HG03159 (cell line): Measurements from ENCODE around the gene KRTAP10-2.

Experiments
- ATAC-seq: cut with Tn5 transposase; IDR thresholded peaks from one replicate; pipeline ENCODE4 v1.9.1; 2021; ENCODE audit warnings: mild to moderate bottlenecking, moderate library complexity; ENCODE audit not compliant: unreplicated experiment

KRTAP10-2 gene

GRCh38 chr21:44540741-44541288 lies 10.5 kb downstream of the KRTAP10-2 start:
- ATAC-seq, result no peak

- no peak for ATAC-seq
These were observed 11.2 kb downstream of the KRTAP10-2 start, which contains the start of gene KRTAP10-1 for GRCh38 chr21:44539991-44540666. Gene KRTAP10-1 (minus strand): TSS chr21:44540195. CDS start chr21:44540150, 45 bp downstream.

DNA sequence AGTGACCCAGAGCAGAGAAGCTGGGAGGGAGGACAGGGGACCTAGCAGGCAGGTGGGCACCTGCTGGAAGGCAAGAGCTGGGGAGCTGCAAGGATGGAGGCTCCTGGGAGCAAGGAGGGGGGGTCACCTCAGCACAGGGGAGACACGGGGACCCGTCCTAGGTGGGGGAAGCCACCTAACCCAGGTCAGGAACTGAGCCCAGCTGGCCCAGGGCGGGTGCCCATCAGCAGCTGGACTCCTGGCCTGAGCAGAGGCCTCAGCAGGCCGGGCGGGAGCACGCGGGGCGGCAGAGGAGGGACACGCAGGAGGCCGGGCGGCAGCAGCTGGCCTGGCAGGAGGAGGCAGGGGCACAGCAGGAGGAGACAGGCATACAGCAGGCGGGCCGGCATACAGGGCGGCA lies 12.3 kb downstream of the KRTAP10-2 start:
- ATAC-seq, result no peak

GRCh38 chr21:44537930-44538911 lies 13.1 kb downstream of the KRTAP10-2 start:
- ATAC-seq, result no peak

- no peak for ATAC-seq
These were observed 15.3 kb downstream of the KRTAP10-2 start for GRCh38 chr21:44535963-44536362.

DNA sequence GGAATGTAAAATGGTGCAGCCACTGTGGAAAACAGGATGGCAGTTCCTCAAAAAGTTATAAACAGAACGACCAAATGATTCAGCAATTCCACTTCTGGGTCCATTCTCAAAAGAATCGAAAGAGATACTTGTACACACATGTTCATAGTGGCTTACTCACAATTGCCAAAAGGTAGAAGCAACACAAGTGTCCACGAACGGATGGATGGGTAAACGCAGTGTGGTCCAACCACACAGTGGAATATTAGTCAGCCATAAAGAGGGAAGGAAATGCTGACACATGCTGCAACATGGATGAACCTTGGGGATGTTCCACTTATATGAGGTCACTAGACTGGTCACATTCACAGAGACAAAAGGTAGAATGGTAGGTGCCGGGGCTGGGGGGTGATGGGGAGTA lies 16.6 kb downstream of the KRTAP10-2 start:
- ATAC-seq, result no peak

DNA sequence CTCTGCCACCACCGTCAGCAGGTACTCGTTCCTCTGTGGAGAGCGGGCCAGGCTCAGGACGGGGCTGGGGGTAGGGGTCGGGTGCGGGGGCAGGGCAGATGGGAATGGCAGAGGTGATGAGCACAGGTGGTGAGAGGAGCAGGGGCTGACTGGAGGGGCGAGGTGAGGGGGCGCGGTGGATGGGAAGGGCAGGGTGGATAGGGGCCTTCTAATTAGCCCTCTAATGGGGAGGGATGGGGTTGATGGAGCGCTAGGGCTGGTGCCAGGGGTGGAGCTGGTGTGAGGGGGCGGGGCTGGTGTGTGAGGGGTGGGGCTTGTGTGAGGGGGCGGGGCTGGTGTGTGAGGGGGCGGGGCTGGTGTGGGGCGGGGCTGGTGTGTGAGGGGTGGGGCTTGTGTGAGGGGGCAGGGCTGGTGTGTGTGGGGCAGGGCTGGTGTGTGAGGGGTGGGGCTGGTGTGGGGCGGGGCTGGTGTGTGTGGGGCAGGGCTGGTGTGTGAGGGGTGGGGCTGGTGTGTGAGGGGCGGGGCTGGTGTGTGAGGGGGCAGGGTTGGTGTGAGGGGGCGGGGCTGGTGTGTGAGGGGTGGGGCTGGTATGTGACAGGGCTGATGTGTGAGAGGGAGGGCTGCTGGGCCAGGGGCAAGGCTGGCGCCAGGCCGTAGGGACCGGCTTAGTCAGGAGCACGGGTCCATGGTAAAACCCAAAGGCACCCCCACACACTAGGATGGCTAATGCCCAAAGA lies 17.2 kb downstream of the KRTAP10-2 start:
- no peak for ATAC-seq

- ATAC-seq, result no peak
These were observed 18.0 kb downstream of the KRTAP10-2 start for GRCh38 chr21:44533121-44533890.

DNA sequence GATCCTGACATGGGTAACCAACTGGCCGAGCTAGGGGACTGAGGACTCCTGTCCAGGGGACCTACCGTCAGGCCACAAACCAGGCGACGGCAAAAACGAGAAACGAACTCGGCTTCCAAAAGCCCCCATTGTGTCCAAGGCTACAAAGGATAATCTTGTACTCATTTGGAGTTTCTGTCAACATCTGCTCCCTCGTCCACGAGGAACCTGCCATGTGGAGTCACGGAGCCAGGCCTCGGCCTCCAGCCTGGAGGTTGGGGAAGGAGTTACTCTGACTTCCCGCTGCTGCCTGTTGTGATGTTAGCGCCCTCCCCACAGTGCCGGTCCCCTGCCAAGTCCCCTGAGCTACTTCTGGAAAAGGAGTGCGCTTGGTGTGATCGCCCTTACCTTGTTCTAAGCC lies 18.6 kb downstream of the KRTAP10-2 start:
- ATAC-seq, result no peak

GRCh38 chr21:44531606-44532564 lies 19.4 kb downstream of the KRTAP10-2 start:
- ATAC-seq, result no peak

- no peak for ATAC-seq
These were observed 20.3 kb downstream of the KRTAP10-2 start for GRCh38 chr21:44530903-44531605.

DNA sequence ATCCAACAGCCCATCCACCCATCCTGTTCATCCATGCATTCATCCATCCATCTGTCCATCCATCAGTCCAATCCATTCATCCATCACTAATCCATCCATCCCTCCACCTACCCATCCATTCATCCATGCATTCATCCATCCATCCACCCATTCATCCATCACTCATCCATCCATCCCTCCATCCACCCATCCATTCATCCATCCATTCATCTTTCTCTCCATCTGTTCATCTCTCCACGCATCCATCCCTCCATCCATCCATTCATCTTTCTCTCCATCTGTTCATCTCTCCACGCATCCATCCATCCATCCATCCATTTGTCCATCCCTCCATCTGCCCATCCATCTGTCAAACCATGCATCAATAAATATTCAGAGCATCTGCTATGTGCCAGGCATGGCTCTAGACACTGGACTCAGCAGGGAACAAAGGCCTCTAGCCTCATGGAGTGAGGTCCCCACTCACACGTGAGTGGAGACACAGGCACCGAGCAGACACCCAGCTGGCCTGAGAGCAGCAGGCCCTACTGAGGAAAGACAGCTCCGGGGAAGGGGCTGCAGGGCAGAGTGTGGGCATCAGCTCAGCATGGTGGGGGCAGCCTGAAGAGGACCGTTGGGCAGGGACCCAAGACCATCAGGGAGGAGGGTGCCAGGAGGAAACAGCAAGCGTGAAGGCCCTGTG lies 20.9 kb downstream of the KRTAP10-2 start:
- no peak for ATAC-seq

- no peak for ATAC-seq
These were observed 21.7 kb downstream of the KRTAP10-2 start for GRCh38 chr21:44529503-44530125.

- no peak for ATAC-seq
These were observed 22.3 kb downstream of the KRTAP10-2 start for GRCh38 chr21:44529011-44529421.

DNA sequence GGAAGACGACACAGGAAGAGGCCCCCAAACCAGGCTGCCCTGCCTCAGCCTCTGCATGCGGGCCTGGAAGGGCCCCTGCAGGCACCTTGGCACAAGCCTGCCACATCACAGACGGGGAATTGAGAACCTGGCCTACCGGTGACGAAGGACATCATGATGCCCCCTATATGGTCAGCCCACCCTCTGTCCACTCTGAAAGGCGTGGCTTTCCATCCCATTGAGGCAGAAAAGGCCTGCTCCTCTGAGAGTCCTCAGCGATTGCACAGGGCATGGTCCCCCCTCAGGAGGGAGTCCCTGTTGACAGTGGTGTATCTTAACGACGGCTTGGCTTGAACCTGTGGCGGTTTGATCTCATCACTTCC lies 22.7 kb downstream of the KRTAP10-2 start:
- no peak for ATAC-seq

GRCh38 chr21:44527983-44528633 lies 23.2 kb downstream of the KRTAP10-2 start:
- ATAC-seq, result no peak
